Prostate gland (tissue), 2 donors: ENCODE results near the gene PBRM1.

Experiments used
- CTCF ChIP-seq, 4 experiments: fragments of 200-600 bp in 2 of 4; fragments of 450-650 bp in 2 of 4; sonication (generic) in 2 of 4; IDR thresholded peaks; 1 replicate in 3 of 4; 2 replicates in 1 of 4; pipeline ENCODE4 v1.5.1; 2016 to 2019; ENCODE audit warnings: antibody characterized with exemption in 4 of 4, mild to moderate bottlenecking in 2 of 4, moderate library complexity in 2 of 4
- POLR2A ChIP-seq: fragments of 450-650 bp; IDR thresholded peaks from one replicate; pipeline ENCODE4 v1.6.1; 2016; ENCODE audit warnings: antibody characterized with exemption, mild to moderate bottlenecking
- POLR2AphosphoS5 ChIP-seq: sonication (generic); formaldehyde crosslinking; IDR thresholded peaks from one replicate; pipeline ENCODE4 v1.6.1; 2017; ENCODE audit warnings: antibody characterized with exemption

- no peak for TF ChIP-seq POLR2A
- TF ChIP-seq CTCF (IDR thresholded peaks at IDR 0.05): no peak
- TF ChIP-seq POLR2AphosphoS5: no peak
Observed at GRCh38 chr3:52552089-52552488, 133.6 kb downstream of the PBRM1 start.
